ENCODE data around the gene ACAA1.

- no peak for TF ChIP-seq CTCF (IDR thresholded peaks at IDR 0.05)
- TF ChIP-seq POLR2A (IDR thresholded peaks at IDR 0.05): no peak
These were observed 6.3 kb downstream of the ACAA1 start for GRCh38 chr3:38130631-38131065.

Data from right lobe of liver (tissue), 4 donors.